OCI-LY7 (cell line): ENCODE data around the gene TRAF3.

ENCODE experiments used
- EZH2phosphoT487 ChIP-seq: fragments of 200-600 bp; sonication (generic); IDR thresholded peaks from 2 replicates; pipeline ENCODE4 v1.6.1; 2018; ENCODE audit warnings: low read depth, borderline replicate concordance, mild to moderate bottlenecking, mixed run types, antibody characterized with exemption, low read length, moderate library complexity, mixed read lengths
- TF ChIP-seq, protein P1 (sequence below): fragments of 200-600 bp; sonication (generic); conservative IDR thresholded peaks from 2 replicates; pipeline ENCODE4 v1.5.1; 2014; ENCODE audit warnings: mild to moderate bottlenecking, antibody characterized with exemption, low read length, moderate library complexity, mixed read lengths

DNA sequence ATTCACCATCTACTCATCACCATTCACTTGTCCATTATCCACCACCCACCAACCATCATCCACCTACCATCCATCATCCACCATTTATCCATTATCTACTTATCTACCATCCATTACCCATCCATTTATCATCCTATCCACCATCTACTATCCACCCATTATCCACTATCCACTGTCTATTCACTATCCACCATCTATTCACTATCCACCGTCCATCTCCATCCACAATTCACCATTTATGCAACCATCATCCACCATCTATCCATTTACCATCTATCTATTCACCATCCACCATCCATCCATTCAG lies 143.7 kb downstream of the TRAF3 start:
- TF ChIP-seq, protein P1, sequence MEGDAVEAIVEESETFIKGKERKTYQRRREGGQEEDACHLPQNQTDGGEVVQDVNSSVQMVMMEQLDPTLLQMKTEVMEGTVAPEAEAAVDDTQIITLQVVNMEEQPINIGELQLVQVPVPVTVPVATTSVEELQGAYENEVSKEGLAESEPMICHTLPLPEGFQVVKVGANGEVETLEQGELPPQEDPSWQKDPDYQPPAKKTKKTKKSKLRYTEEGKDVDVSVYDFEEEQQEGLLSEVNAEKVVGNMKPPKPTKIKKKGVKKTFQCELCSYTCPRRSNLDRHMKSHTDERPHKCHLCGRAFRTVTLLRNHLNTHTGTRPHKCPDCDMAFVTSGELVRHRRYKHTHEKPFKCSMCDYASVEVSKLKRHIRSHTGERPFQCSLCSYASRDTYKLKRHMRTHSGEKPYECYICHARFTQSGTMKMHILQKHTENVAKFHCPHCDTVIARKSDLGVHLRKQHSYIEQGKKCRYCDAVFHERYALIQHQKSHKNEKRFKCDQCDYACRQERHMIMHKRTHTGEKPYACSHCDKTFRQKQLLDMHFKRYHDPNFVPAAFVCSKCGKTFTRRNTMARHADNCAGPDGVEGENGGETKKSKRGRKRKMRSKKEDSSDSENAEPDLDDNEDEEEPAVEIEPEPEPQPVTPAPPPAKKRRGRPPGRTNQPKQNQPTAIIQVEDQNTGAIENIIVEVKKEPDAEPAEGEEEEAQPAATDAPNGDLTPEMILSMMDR: no peak
- no peak for TF ChIP-seq EZH2phosphoT487
